HG02678 (cell line): ENCODE data around the gene ITGB7.
"Not testable (repeated sequence)": the region's sequence is repeated elsewhere in the genome, so short reads cannot be mapped to it uniquely, and the experiment has no call there.

Source experiments
- ATAC-seq: cut with Tn5 transposase; IDR thresholded peaks from one replicate; pipeline ENCODE4 v1.9.1; 2021; ENCODE audit warnings: mild to moderate bottlenecking, moderate library complexity; ENCODE audit not compliant: unreplicated experiment

ITGB7 gene

GRCh38 chr12:53217931-53218307 lies 10.9 kb upstream of the ITGB7 start:
- no peak for ATAC-seq

GRCh38 chr12:53217051-53217930 lies 10.2 kb upstream of the ITGB7 start:
- ATAC-seq: no peak

- no peak for ATAC-seq
Measured at GRCh38 chr12:53215497-53215896, 8.4 kb upstream of the ITGB7 start.

- no peak for ATAC-seq
Measured at GRCh38 chr12:53214687-53215455, 7.8 kb upstream of the ITGB7 start.

GRCh38 chr12:53214221-53214620 lies 7.2 kb upstream of the ITGB7 start:
- ATAC-seq: no peak

GRCh38 chr12:53213348-53213747 lies 6.3 kb upstream of the ITGB7 start:
- ATAC-seq: peak; percentile 47

GRCh38 chr12:53212931-53213330 lies 5.9 kb upstream of the ITGB7 start:
- no peak for ATAC-seq

- no peak for ATAC-seq
Measured at GRCh38 chr12:53211476-53212381, 4.7 kb upstream of the ITGB7 start.

- ATAC-seq: no peak
Measured at GRCh38 chr12:53210843-53211242, 3.8 kb upstream of the ITGB7 start.

- ATAC-seq: peak; percentile 30
Measured at GRCh38 chr12:53208877-53209463, 1.9 kb upstream of the ITGB7 start.

GRCh38 chr12:53208435-53208834 lies 1.4 kb upstream of the ITGB7 start:
- ATAC-seq: no peak

- ATAC-seq: peak; percentile 69
Measured at GRCh38 chr12:53205747-53206419, 1.2 kb downstream of the ITGB7 start.

- no peak for ATAC-seq
Measured at GRCh38 chr12:53204351-53204750, 2.7 kb downstream of the ITGB7 start.

GRCh38 chr12:53202316-53202715 lies 4.7 kb downstream of the ITGB7 start:
- not testable (repeated sequence) for ATAC-seq

GRCh38 chr12:53201639-53202038 lies 5.4 kb downstream of the ITGB7 start:
- no peak for ATAC-seq

- no peak for ATAC-seq
Measured at GRCh38 chr12:53201177-53201541, 5.9 kb downstream of the ITGB7 start.

GRCh38 chr12:53200458-53201176 lies 6.4 kb downstream of the ITGB7 start:
- peak; percentile 57 for ATAC-seq

GRCh38 chr12:53200107-53200457 lies 7.0 kb downstream of the ITGB7 start:
- ATAC-seq: peak; percentile 5

GRCh38 chr12:53199700-53200099 lies 7.4 kb downstream of the ITGB7 start:
- no peak for ATAC-seq
